ENCODE data around the gene SCN5A.

Gene SCN5A

DNA sequence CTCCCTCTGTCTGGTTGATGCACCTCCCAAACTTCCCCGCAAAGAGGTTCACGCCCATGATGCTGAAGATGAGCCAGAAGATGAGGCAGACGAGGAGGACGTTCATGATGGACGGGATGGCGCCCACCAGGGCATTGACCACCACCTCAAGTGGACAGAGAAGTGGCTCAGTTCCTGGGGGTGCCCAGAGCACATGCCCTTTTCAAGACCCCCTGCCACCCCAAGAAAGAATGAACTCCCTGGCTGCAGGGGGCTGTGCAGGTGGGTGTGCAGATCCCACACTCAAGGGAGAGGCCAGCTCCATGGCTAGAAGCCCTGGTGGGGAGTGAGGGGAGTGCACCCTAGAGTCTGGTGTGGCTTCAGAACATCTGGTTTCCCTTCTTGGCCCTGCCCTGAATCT lies 89.2 kb downstream of the SCN5A start:
- no peak for DNase-seq (ENCODE audit: low read depth)

DNA sequence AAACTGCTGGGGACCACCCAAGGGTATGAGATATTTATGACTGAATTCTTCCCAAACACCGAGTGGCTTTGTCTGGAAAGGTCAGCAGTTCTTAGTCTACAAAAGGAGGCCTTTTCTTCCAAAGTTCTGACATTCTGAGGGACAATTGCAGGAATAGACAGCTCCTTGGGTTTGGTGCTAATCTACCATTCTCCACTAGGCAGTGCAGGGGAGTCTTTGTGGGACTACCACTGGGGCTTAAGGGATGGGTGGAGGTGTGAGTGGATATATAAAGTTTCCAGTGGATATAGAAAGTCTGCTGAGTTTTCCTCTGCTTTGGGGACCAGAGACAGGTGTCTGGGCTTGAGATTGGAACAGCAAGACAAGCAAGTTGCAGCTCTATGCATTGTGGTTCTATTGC lies 90.6 kb downstream of the SCN5A start:
- DNase-seq (ENCODE audit: low read depth), result no peak

DNA sequence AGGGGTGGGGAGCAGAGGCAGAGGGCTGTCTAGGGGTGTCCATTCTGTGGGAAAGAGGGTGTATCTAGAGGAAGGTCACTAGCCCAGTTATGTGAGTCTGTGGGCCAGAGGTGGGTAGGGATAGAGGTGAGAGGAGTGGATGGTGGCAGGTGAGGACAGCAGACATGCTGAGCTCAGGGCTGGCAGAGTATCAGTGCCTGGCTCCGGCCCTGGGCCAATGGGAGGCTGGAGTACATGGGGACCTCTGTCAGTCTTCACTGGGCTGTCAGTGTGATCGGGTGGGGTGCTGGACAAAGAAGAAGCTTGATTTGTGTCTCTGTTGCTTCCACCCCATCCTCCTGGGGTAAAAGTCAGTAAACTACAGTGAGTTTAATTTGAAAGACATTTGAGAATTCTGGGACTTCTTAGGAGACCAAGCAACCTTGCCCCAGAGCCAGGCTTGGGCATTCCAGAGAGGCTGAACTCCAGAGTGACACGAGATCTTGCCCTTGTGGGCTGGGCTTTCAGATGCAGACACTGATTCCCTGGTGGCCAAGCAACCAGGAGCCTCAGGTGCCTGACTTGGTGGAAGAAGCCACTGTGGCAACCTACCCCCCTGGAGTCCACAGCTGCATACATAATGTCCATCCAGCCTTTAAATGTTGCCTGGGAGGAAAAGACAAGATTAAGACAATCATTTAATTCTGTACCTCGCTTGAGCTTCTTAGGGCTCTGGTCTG lies 92.7 kb downstream of the SCN5A start:
- DNase-seq (ENCODE audit: low read depth), result no peak

DNA sequence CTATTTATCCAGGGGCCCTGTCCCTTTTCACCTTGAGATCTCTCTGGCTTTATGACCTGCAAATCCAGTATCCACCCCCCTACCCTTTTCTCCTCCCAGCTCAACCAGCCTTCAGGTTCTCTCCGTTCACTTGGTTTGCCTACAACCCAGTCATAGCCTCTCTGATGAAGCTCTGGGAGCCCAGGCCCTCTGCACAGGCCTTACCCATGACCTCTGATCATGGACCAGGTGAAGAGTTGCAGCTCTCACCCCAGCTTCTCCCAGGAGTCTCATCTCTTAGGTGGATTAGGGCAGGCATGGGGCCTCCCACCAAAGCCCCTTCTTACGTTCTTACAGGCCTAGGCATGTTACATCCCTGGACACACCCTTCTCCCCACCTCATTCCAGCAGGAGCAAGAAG lies 93.6 kb downstream of the SCN5A start:
- DNase-seq (ENCODE audit: low read depth), result no peak

DNA sequence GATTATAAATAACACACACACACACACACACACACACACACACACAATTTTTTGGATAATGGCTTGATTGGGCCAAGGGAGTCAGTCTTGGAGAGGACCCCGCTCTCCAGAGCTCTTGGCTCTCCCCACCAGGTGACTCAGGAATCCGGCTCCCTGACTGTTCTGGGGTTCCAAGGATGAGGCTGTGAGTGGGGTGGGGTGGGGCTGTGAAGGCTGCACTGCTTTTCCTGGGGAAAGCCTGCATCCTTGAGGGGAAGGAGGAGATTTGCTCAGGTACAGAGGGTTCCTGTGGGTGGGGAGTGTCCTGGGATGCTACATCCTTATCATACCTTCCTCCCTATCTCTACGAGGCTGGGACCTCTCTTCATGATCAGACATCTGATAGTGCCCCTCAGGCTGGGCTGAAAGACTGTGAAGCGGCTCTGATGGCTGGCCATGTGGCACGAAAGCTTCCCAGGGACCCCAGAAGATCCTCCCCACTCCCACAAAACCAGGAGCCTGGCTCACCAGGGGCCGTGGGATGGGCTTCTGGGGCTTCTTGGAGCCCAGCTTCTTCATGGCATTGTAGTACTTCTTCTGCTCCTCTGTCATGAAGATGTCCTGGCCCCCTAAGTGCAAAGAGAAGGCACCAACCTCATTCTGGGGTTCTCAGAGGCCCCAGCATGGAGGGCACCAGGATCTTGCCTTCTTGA lies 94.2 kb downstream of the SCN5A start:
- DNase-seq (ENCODE audit: low read depth), result no peak

DNA sequence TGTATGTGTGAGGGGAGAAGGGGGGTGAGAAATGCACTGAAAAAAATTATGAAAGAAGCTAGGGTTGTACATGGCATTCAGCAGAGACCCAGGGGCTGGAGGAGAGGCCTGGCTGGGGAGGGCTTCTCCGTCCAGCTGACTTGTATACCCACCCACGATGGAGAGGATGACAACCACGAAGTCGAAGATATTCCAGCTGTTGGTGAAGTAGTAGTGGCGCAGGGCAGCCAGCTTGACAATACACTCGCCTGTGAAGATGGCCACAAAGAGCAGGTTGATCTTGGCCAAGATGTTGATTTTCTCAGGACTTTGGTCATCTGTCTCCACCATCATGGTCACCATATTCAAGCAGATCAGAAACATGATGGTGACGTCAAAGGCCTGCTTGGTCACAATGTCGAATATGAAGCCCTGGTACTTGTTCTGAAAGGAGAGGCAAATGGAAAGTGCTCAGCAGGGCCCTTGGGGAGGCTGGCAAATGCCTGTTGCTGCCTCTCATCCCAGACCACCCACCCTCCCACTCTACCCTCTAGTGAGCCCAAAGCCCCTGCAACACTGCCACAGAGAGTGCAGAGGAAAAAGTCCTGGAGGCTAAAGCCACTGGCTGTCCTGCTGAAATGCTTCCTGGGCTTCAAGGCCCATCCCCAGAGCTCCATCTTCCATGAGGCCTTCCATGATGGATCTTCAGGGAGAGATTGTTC lies 95.2 kb downstream of the SCN5A start:
- no peak for DNase-seq (ENCODE audit: low read depth)

DNA sequence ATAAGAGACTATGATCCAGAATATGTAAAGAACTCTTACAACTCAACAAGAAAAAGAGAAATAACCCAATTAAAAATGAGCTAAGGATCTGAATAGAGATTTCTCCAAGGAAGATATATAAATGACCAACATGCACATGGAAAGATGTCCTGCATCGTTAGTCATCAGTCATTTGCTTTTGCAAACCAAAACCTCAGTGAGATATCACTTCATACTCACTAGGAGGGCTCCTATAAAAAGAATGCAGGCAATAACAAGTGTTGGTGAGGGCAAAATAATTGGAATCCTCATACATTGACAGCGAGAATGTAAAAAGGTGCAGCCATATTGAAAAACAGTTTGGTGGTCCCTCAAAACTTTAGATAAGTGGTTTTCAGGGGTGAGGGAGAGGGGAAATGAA lies 96.4 kb downstream of the SCN5A start:
- no peak for DNase-seq (ENCODE audit: low read depth)

DNA sequence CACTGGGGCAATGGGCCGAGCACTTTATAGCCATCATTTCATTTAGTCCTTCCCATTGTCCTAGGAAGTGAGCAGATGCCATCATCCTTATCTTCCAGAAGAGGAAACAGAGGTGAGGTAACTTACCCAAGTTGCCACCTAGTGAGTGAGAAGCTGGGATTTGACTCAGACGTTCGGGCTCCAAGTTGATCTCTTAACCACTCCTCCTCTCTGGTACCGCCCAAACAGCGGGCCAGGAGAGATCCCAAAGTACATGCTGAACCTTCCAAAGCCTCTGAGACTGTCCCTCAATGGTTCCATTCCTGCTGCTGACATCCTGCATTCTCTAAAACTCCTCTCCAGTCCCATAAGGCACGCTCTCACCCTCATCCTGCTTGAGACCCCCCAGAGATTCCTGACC lies 97.1 kb downstream of the SCN5A start:
- DNase-seq (ENCODE audit: low read depth), result no peak

DNA sequence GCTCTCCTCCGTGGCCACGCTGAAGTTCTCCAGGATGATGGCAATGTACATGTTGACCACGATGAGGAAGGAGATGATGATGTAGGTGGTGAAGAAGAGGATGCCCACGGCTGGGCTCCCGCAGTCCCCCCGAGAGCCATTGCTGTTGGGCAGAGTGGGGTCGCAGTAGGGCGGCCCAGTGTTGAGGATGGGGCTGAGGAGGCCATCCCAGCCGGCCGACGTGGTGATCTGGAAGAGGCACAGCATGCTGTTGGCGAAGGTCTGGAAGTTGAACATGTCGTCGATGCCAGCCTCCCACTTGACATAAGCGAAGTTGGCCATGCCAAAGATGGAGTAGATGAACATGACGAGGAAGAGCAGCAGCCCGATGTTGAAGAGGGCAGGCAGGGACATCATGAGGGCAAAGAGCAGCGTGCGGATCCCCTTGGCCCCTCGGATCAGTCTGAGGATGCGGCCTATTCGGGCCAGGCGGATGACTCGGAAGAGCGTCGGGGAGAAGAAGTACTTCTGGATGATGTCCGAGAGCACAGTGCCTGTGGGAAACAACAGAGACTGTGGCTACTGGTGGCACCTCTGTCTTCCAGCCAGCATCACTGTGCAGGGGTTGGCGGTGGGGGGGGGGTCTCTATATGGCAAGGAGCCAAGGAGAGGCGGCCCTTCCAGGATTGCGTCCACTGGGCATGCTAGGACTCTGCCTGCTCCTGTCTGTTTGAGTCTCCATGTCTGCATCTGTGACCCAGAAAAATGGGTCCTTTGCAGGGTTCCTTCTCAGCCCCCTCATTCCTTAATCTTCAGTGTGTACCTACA lies 98.3 kb downstream of the SCN5A start:
- DNase-seq (ENCODE audit: low read depth), result no peak

DNA sequence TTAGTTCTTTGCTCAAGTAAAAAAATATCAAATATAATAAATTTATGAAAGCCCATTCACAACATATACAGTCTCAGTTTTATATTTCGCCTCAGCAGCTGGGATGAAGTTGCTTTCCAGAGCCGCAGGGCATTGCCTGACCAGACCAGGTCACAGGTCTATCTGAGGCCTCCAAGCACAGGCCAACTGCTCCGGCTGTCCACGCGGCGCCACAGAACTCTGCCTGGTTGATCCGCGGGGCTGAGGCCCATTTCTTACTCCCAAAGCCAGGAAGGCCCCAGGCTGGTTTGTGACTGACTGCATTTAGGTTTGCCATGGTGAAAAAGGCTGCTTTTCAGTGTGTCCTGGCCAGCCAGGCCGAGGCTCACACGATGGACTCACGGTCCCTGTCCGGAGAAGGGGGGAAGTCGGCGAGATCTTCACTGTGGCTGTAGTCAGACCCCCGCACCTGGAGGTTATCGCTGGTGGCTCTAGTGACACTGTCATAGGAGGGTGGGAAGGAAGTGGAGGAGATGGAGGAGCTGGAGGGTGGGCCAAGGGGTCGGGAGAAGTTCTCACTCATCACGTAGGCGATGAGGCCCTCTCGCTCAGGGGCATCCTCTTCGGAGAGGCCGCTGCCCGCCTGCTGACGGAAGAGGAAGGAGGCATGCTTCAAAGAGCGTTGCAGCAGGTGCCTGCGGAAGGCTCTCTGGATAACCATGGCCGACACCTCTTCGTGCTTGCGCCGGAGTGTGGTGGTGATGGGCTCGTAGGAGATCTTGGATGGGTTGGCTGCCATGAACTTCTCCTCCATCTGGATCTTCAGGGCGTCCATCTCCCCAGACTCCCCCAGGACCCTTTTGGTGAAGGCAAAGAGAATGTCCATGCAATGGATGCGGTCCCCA lies 99.3 kb downstream of the SCN5A start:
- DNase-seq (ENCODE audit: low read depth), result no peak

DNA sequence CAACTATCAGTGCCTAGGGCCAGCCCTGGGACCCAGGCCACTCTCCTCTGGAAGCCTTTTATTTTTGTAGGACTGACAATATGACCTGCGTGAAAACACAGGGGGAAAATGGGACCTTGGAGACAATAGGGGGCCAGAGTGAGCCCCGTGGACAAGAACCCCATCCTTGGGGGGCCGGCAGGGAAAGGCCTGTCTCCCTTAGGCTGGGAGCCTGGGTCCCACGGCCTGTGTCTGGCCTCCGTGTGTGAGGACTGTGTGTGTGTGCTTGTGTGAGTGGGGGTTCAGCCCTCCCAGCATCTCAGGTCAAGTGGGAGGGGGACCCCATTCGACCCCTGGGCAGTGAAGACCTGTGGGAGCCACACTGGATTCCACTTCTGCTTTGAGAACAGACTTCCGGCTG lies 100.0 kb downstream of the SCN5A start:
- no peak for DNase-seq (ENCODE audit: low read depth)

DNA sequence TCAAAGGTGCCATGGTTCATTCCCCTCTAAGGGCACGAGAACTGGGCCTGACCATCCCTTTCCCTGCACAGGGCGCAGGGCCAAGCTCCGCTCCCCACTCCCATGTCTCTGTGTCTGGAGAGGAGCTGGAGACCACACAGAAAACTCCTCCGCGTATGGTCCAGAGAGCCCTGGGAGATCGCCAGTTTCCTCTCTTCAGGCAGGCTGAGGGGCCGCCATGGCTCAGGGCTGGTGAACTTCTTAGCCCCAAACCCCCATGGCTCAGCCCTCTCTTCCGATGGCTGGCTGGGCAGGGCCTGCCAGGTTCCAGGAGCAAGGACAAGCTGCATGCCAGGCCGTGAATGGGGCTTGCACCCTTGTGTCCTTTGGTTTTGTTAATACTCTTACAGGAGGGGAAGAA lies 100.4 kb downstream of the SCN5A start:
- no peak for DNase-seq (ENCODE audit: low read depth)

DNA sequence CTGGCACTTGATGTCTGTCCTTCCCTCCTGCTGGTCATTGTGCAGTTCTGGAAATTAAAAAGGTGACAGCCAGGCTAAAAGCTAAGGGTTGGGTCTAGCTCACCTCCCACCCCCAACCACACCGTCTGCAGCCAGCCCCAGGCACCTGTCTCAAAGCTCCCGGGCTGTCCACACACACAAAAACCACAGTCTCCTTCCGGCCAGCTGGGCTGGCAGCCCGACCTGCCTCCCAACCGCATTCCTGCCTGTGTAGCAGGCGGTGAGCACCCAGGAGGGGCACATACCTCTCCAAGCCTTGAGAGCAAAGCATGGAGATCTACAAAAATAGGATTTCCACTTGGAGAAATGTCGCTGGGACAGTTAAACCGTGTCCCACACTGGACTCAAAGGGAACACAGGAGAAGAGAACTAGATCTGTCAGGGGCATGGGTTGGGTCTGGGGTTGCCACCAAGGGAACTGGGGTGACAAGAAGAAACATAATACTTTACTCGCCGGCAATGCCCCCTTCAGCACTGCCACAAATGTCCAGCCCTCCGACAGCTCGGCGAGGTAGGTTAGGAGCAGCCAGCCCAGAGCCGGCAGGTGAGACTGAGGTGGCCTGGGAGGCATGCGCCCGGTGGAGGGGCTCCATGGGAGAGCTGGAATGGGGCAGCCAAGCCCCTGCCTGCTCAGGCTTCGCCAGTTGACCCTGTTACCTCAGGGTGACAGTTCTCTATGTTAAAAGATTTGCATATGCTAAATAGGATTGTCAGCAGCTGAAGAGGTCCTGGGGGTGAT lies 101.1 kb downstream of the SCN5A start:
- DNase-seq (ENCODE audit: low read depth), result no peak

DNA sequence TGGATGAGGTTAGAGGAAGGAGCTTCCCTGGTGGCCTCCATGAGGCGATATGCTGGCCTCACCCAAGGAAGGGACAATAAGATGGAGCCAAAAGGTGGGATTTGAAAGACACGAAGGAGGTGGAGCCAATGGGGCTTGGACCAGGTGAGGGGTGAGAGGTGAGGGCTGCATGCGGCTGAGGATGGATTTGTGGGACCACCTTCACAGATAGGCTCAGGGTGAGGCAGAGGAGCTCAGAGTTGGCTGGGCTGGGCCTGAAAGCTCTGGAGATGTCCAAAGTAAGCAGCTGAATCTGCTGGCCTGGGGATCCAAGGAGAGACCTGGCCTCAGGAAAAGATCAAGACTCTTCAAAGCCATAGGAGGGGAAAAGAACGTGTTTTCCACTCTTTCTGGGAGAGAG lies 103.5 kb downstream of the SCN5A start:
- DNase-seq (ENCODE audit: low read depth), result no peak

DNA sequence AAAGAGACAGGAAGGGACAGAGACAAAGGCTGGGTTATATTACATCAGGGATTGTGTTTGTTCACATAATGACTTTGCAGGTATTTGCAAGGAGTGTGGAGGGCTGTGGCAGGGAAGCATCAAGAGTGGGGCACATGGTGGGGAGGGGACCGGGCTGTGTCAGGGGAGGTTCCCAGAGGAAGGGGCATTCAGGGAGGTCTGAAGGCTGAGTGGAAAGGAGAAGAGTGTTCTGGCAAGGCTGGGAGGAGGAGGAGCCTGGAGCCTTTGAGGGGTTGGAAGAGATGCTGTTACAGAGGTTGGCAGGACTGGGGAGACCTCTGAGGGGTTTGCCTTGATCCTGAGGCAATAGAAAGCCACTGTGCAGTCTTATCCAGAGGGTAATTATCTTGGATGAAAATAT lies 103.9 kb downstream of the SCN5A start:
- no peak for DNase-seq (ENCODE audit: low read depth)

DNA sequence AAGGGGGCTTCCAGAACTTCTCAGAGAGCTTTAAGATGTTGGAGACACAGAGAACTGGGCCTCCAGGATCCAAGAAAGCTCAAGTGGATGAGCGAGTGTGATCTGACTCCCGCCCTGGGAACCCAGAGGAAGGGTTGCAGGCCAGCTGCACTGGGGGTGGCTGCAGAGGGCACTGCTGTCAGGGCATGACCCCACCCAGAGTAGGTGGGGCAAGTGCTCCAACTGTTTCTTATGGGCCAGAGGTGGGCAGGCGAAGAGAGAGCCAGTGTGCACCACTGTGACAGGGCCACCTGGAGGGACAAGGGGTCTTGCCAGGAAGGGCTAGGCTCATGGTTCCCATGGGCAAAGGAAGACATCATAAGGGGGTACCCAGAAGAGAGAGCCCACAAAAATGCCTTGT lies 104.6 kb downstream of the SCN5A start:
- no peak for DNase-seq (ENCODE audit: low read depth)

DNA sequence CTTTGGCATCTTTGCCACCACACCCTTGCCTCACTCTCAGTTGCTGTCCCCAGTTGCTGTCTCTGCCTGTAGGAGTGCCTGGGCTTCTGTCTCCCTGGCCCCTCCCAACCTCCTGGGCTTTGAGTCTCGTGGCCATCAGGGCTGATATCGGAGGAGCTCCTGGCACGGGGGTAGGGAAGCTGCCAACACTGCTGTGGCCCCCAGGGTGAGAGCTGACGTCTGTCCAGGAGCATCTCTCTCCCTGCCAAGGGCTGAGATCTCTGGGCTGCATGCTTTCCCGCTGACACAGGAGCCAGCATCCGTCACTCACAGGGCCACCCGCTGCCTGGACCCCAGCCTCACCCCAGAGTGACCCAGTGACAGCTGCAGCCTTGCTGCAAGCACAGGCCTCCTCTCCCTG lies 105.9 kb downstream of the SCN5A start:
- no peak for DNase-seq (ENCODE audit: low read depth)

DNA sequence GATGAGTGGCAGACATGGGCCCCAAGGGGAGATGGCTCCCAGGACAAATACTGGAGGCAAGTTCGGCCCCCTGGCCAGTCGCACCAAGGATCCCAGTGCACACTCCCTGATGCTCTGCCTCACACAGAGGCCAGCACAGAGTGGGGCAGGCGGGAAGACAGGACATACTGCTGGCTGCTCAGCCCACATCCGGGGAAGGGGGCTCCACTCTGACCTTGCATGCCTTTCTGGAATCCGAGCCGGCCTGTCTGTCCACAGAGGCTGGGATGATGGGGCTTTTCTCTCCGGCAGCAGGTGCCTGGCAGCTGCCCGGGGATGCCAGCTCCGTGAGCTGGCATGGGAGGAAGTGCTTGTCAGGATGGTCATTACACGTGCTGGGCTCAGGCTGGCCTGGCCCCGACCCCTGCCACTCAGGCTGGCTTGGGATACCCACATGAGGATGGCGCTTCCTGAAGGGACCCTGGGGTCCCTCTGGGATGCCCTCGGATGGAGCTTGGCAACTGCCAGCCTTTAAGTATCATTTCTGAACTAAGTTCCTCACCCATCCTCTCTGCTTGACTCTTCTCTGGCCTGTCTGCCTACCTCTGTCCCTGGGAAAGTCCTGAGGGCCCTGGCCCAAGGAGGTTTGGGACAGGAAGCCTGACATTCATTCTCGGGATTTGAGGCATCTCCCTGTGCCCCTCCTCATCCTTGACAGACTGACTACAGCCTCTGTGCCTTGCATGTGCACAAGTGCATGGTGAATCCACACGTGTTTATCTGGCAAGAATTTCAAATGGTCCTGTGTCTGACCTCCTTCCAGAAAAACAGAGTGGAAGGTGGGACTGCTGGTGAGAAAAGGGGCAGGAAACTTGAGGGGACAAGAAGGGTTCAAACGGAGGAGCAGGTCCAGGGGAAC lies 106.8 kb downstream of the SCN5A start:
- no peak for DNase-seq (ENCODE audit: low read depth)

DNA sequence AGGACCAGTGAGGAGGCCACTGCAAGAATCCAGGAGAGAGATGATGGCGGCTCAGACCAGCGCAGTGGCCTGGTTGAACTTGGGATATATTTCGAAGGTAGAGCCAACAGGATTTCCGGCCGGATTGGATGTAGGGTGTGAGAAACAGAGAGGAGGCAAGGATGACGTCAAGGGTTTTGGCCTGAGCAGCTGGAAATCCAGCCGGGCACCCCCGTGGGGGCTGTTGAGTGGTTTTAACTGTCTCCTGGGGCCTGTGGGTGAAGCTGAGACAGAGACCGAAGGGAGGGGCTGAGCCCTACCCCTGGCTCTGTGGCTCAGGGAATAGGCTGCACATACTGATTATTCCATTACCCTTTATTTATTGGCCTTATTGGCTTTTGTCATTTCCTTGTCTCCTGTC lies 107.7 kb downstream of the SCN5A start:
- no peak for DNase-seq (ENCODE audit: low read depth)
